CMK (cell line): ENCODE measurements around the gene SMS.

ENCODE experiments used
- DNase-seq: peaks from one replicate; pipeline ENCODE4 v3.0.0-alpha.2; 2010; ENCODE audit warnings: low read depth

SMS gene

GRCh38 chrX:22039541-22039940 lies 99.0 kb downstream of the SMS start:
- DNase-seq, result no peak

GRCh38 chrX:22040184-22040583 lies 99.7 kb downstream of the SMS start:
- DNase-seq, result no peak

GRCh38 chrX:22041907-22042530 lies 101.5 kb downstream of the SMS start:
- no peak for DNase-seq

- DNase-seq, result no peak
Measured at GRCh38 chrX:22043872-22044271, 103.4 kb downstream of the SMS start.
